ENCODE data around the gene GRK1.
"Not testable (repeated sequence)": the region's sequence is repeated elsewhere in the genome, so short reads cannot be mapped to it uniquely, and the experiment has no call there.

GRK1 gene

GRCh38 chr13:113667771-113668490 lies 912 bp downstream of the GRK1 start:
- no peak for DNase-seq

- no peak for DNase-seq
These were observed 1.5 kb downstream of the GRK1 start for GRCh38 chr13:113668491-113668971.

- DNase-seq, result no peak
These were observed 2.3 kb downstream of the GRK1 start for GRCh38 chr13:113669231-113669754.

- DNase-seq, result no peak
These were observed 2.8 kb downstream of the GRK1 start for GRCh38 chr13:113669755-113670341.

- no peak for DNase-seq
These were observed 3.5 kb downstream of the GRK1 start for GRCh38 chr13:113670541-113670940.

- no peak for DNase-seq
These were observed 4.3 kb downstream of the GRK1 start for GRCh38 chr13:113671066-113672001.

- DNase-seq, result no peak
These were observed 5.1 kb downstream of the GRK1 start for GRCh38 chr13:113672002-113672651.

GRCh38 chr13:113722921-113723320 lies 55.9 kb downstream of the GRK1 start:
- DNase-seq, result no peak

GRCh38 chr13:113723410-113724015 lies 56.5 kb downstream of the GRK1 start:
- DNase-seq, result no peak

GRCh38 chr13:113724016-113724758 lies 57.2 kb downstream of the GRK1 start:
- DNase-seq, result no peak

GRCh38 chr13:113724780-113725315 lies 57.8 kb downstream of the GRK1 start:
- DNase-seq, result peak; percentile 66

- not testable (repeated sequence) for DNase-seq
These were observed 58.5 kb downstream of the GRK1 start for GRCh38 chr13:113725329-113726105.

GRCh38 chr13:113726106-113726821 lies 59.2 kb downstream of the GRK1 start:
- not testable (repeated sequence) for DNase-seq

GRCh38 chr13:113726961-113727411 lies 60.0 kb downstream of the GRK1 start:
- DNase-seq, result no peak

- no peak for DNase-seq
These were observed 61.6 kb downstream of the GRK1 start for GRCh38 chr13:113728571-113729054.

- no peak for DNase-seq
These were observed 62.4 kb downstream of the GRK1 start for GRCh38 chr13:113729187-113730019.

GRCh38 chr13:113730258-113730691 lies 63.3 kb downstream of the GRK1 start:
- no peak for DNase-seq

GRCh38 chr13:113730831-113731191 lies 63.8 kb downstream of the GRK1 start:
- no peak for DNase-seq
